ENCODE results near the gene KANK2. TPM values are rescaled to one million over a fixed set of nuclear protein-coding genes. Genes with fewer than 3 reads are reported as not detected.

KANK2 gene
- polyA plus RNA-seq, 1 donor from 2014 or later: 0.25 TPM

- H3K36me3 ChIP-seq (ENCODE audit: insufficient read depth, low read length): no peaks in the 10 kb centered on the region
- H3F3A ChIP-seq (ENCODE audit: insufficient read depth, low read length, poor library complexity, severe bottlenecking): no peaks in the 10 kb centered on the region
- no peak overlapping the region for H3K4me2 ChIP-seq (ENCODE audit: low read length)
- no peaks in the 10 kb centered on the region for H3K27me3 ChIP-seq (ENCODE audit: insufficient read depth, low read depth, low read length)
- H3K9me3 ChIP-seq (ENCODE audit: low read length): no peaks in the 10 kb centered on the region
- no peak for TF ChIP-seq RAD21 (conservative IDR thresholded peaks at IDR 0.05)
- TF ChIP-seq TAF1 (IDR thresholded peaks at IDR 0.05; ENCODE audit: low read depth): no peak
- no peak for TF ChIP-seq EZH2 (IDR thresholded peaks at IDR 0.05; ENCODE audit: borderline replicate concordance, insufficient read depth, low read length, poor library complexity, severe bottlenecking)
- no peaks in the 10 kb centered on the region for H4K20me1 ChIP-seq (ENCODE audit: insufficient read depth)
- no peak overlapping the region for H3K4me3 ChIP-seq (ENCODE audit: low read length)
- H3K79me2 ChIP-seq (replicated peaks; ENCODE audit: insufficient read depth, low read length): no peaks in the 10 kb centered on the region
- H3K9me2 ChIP-seq (ENCODE audit: insufficient read depth, low read length): no peaks in the 10 kb centered on the region
- H3K27ac ChIP-seq (ENCODE audit: low read length): no peak overlapping the region
- no peak overlapping the region for H3K9ac ChIP-seq (ENCODE audit: low read length)
- H2AFZ ChIP-seq (ENCODE audit: low read depth, low read length): no peak overlapping the region
These were observed 35.7 kb upstream of the KANK2 start for GRCh38 chr19:11233073-11233472.

GRCh38 chr19:11232555-11232954 is 35.2 kb upstream of the KANK2 start:
- Histone ChIP-seq H3K4me2 (ENCODE audit: low read length) (no peak overlapping the region), H3K79me2 (replicated peaks; ENCODE audit: insufficient read depth, low read length) (no peaks in the 10 kb centered on the region), H3F3A (ENCODE audit: insufficient read depth, low read length, poor library complexity, severe bottlenecking) (no peaks in the 10 kb centered on the region), H3K4me3 (ENCODE audit: low read length) (no peak overlapping the region), H3K9me2 (ENCODE audit: insufficient read depth, low read length) (no peaks in the 10 kb centered on the region), H3K36me3 (ENCODE audit: insufficient read depth, low read length) (no peaks in the 10 kb centered on the region), H3K27me3 (ENCODE audit: insufficient read depth, low read depth, low read length) (no peaks in the 10 kb centered on the region), H3K9me3 (ENCODE audit: low read length) (no peaks in the 10 kb centered on the region), H3K9ac (ENCODE audit: low read length) (no peak overlapping the region), H2AFZ (ENCODE audit: low read depth, low read length) (no peak overlapping the region), H3K27ac (ENCODE audit: low read length) (no peak overlapping the region), H4K20me1 (ENCODE audit: insufficient read depth) (no peaks in the 10 kb centered on the region)
- TF ChIP-seq TAF1 (IDR thresholded peaks at IDR 0.05; ENCODE audit: low read depth) (no peak), RAD21 (conservative IDR thresholded peaks at IDR 0.05) (no peak), EP300 (conservative IDR thresholded peaks at IDR 0.05; ENCODE audit: poor library complexity, severe bottlenecking) (no peak), CTCF (IDR thresholded peaks at IDR 0.05; ENCODE audit: poor library complexity, severe bottlenecking) (no peak), POLR2AphosphoS5 (IDR thresholded peaks at IDR 0.05) (no peak), MXI1 (conservative IDR thresholded peaks at IDR 0.05; ENCODE audit: poor library complexity, severe bottlenecking) (no peak), EZH2 (IDR thresholded peaks at IDR 0.05; ENCODE audit: borderline replicate concordance, insufficient read depth, low read length, poor library complexity, severe bottlenecking) (no peak), SMC3 (conservative IDR thresholded peaks at IDR 0.05; ENCODE audit: poor library complexity) (no peak), REST (IDR thresholded peaks at IDR 0.05; ENCODE audit: borderline replicate concordance) (no peak)
